NCI-H510A treated with DMSO at 0.1 percent for 48 hours (cell line): Measurements from ENCODE around the gene ATXN2.

Experiments used
- DNase-seq: peaks from one replicate; lab custom pipeline; 2025; lab: John Stamatoyannopoulos, UW

ATXN2 gene

GRCh38 chr12:111448846-111449790 is 150.0 kb downstream of the ATXN2 start:
- no peak for DNase-seq

- no peak for DNase-seq
These were observed 150.8 kb downstream of the ATXN2 start for GRCh38 chr12:111448266-111448830.

GRCh38 chr12:111447571-111448265 is 151.4 kb downstream of the ATXN2 start:
- DNase-seq, result no peak

GRCh38 chr12:111446631-111447570 is 152.2 kb downstream of the ATXN2 start:
- DNase-seq, result no peak

GRCh38 chr12:111445726-111446581 is 153.2 kb downstream of the ATXN2 start:
- peak; percentile 22 for DNase-seq

- peak; percentile 12 for DNase-seq
These were observed 154.0 kb downstream of the ATXN2 start for GRCh38 chr12:111444925-111445725.

- DNase-seq, result no peak
These were observed 154.7 kb downstream of the ATXN2 start for GRCh38 chr12:111444314-111444924.

- no peak for DNase-seq
These were observed 155.5 kb downstream of the ATXN2 start for GRCh38 chr12:111443586-111443985.

- no peak for DNase-seq
These were observed 156.0 kb downstream of the ATXN2 start for GRCh38 chr12:111443086-111443485.

GRCh38 chr12:111442301-111443045 is 156.6 kb downstream of the ATXN2 start:
- DNase-seq, result no peak

- DNase-seq, result no peak
These were observed 157.8 kb downstream of the ATXN2 start for GRCh38 chr12:111441107-111441928.

GRCh38 chr12:111440631-111441030 is 158.5 kb downstream of the ATXN2 start:
- no peak for DNase-seq

- DNase-seq, result no peak
These were observed 159.0 kb downstream of the ATXN2 start for GRCh38 chr12:111440152-111440551.

- no peak for DNase-seq
These were observed 159.4 kb downstream of the ATXN2 start for GRCh38 chr12:111439657-111440151.

- peak; percentile 3 for DNase-seq
These were observed 160.6 kb downstream of the ATXN2 start for GRCh38 chr12:111438481-111438880.

GRCh38 chr12:111437816-111438454 is 161.2 kb downstream of the ATXN2 start:
- DNase-seq, result no peak

- no peak for DNase-seq
These were observed 162.3 kb downstream of the ATXN2 start for GRCh38 chr12:111436811-111437210.
